ENCODE data around the gene HSPBAP1. TPM values are rescaled to one million over a fixed set of nuclear protein-coding genes. Genes with fewer than 3 reads are reported as not detected.
A peak's percentile ranks its signal among the peaks of the same experiment; 100 is the strongest.

Gene HSPBAP1
- total RNA-seq, 4 donors from 2014 or later: 1.2 to 22.8 (median 10.3) TPM

DNA sequence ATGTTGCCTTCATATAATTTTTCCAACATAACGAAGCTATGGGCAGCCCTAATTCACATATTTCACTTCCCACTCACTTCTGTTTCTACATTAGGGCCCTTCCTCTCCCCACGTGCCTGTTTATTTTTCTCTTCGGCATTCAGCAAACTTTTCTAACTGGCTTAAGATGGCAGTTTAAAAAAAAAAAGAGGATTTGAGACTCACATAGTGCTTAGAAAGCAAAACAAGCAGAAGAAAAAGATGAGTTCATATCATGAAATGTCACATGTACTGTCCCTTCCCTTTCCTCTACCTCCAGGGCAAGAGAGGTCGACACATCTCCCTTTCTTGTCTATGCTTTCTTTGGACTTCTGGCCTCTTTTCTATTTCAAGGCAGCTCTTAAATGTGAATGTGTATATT is 31.8 kb upstream of the HSPBAP1 start:
- no peak for DNase-seq
- in situ Hi-C loops (cut with MboI; ENCODE audit: low pct_ligation_motif_present in 1 of 4, low pct_unique_long_range_greater_than_20kb in 1 of 4, low sequenced_read_pairs in 3 of 4): no loop called here
- Histone ChIP-seq H3K4me3 (no peak overlapping the region), H3K27me3 (no peaks in the 10 kb centered on the region), H3K9me3 (no peaks in the 10 kb centered on the region), H3K4me1 (no peaks in the 10 kb centered on the region), H3K27ac (peak overlapping the region in 2 of 4 donors; percentile 20 to 36), H3K36me3 (no peaks in the 10 kb centered on the region)
- no peak for TF ChIP-seq POLR2A (IDR thresholded peaks at IDR 0.05)
- TF ChIP-seq EP300 (IDR thresholded peaks at IDR 0.05; ENCODE audit: low read depth): no peak
- TF ChIP-seq POLR2AphosphoS5 (IDR thresholded peaks at IDR 0.05): no peak
- TF ChIP-seq, protein P1, sequence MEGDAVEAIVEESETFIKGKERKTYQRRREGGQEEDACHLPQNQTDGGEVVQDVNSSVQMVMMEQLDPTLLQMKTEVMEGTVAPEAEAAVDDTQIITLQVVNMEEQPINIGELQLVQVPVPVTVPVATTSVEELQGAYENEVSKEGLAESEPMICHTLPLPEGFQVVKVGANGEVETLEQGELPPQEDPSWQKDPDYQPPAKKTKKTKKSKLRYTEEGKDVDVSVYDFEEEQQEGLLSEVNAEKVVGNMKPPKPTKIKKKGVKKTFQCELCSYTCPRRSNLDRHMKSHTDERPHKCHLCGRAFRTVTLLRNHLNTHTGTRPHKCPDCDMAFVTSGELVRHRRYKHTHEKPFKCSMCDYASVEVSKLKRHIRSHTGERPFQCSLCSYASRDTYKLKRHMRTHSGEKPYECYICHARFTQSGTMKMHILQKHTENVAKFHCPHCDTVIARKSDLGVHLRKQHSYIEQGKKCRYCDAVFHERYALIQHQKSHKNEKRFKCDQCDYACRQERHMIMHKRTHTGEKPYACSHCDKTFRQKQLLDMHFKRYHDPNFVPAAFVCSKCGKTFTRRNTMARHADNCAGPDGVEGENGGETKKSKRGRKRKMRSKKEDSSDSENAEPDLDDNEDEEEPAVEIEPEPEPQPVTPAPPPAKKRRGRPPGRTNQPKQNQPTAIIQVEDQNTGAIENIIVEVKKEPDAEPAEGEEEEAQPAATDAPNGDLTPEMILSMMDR (IDR thresholded peaks at IDR 0.05): no peak
- WGBS, 2 donors (ENCODE audit: low coverage in 1 of 2): 72 to 76% methylated on average over 4 of the region's 4 CpGs
- intact Hi-C loops (cut with DNase I; ENCODE audit: low total_unique reads): no loop called here

DNA sequence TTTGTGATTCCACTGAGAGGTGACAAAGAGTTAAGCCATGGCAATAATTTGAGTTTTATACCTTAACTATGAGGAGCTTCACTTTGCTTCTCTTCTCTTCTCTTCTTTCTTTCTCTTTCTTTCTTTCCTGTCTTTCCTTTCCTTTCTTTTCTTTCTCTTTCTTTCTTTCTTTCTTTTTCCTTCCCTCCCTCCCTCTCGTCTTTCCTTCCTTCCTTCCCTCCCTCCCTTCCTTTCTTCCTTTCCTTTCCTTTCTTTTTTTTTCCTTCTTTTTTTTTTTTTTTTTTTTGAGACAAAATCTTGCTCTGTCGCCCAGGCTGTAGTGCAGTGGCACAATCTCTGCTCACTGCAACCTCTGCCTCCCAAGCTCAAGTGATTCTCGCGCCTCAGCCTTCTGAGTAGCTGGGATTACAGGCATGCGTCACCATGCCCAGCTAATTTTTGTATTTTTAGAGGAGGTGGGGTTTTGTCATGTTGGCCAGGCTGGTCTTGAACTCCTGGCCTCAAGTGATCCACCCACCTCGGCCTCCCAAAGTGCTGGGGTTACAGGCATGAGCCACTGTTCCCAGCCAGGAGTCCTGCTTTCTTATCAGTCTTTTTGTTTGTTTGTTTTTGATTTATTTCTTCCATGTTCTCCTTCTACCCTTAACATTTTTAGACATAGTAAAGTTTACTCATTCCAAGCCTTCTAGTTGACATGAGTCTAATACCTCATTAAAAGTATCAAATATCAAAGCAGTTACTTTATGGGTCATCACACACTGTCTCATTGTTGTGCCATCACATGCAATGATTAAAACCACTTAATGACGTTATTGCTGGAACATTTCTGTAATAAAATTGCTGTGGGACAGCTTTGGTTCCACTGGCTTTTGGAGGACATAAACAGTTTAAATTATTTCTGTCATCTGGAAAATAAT is 31.1 kb upstream of the HSPBAP1 start:
- Histone ChIP-seq H3K4me1 (no peaks in the 10 kb centered on the region), H3K36me3 (no peaks in the 10 kb centered on the region), H3K4me3 (no peak overlapping the region), H3K27me3 (no peaks in the 10 kb centered on the region), H3K9me3 (no peaks in the 10 kb centered on the region), H3K27ac (peak overlapping the region in 2 of 4 donors; percentile 20 to 34)
- WGBS, 2 donors (ENCODE audit: low coverage in 1 of 2): 78 to 87% methylated on average over 3 to 7 of the region's 7 CpGs
- TF ChIP-seq POLR2A (IDR thresholded peaks at IDR 0.05) (no peak), EP300 (IDR thresholded peaks at IDR 0.05; ENCODE audit: low read depth) (no peak), POLR2AphosphoS5 (IDR thresholded peaks at IDR 0.05) (peak in 1 of 3 donors; percentile 24)
- TF ChIP-seq, protein P1 (IDR thresholded peaks at IDR 0.05): no peak
- intact Hi-C loops (cut with DNase I; ENCODE audit: low total_unique reads): no loop called here
- in situ Hi-C loops (cut with MboI; ENCODE audit: low pct_ligation_motif_present in 1 of 4, low pct_unique_long_range_greater_than_20kb in 1 of 4, low sequenced_read_pairs in 3 of 4): no loop called here
- DNase-seq: no peak

DNA sequence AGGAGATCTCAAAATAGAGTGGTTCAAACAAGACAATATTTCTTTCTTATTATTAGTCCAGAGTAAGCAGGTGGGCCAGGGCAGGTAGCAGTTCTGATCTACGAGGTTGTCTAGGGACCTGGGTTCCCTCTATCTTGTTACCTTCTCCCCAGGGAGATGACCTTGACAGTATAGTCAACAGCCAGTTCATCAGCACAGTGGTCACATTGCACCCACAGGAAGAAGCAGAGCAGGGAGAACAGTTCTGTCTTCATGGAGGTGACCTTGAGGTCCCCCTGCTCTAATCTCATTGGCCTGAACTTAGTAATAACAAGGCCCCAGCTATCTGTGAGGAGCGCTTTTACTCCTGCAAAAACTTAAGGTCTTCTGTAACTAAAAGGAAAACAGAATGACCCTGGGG is 23.0 kb upstream of the HSPBAP1 start:
- Histone ChIP-seq H3K36me3 (no peaks in the 10 kb centered on the region), H3K27ac (no peak overlapping the region), H3K9me3 (no peaks in the 10 kb centered on the region), H3K27me3 (no peaks in the 10 kb centered on the region), H3K4me1 (no peaks in the 10 kb centered on the region), H3K4me3 (no peak overlapping the region)
- DNase-seq: no peak
- 91% methylated on average over 2 of the region's 2 CpGs; no CpG with 5 or more reads in 1 of the 2 donors for WGBS, 2 donors (ENCODE audit: low coverage in 1 of 2)
- TF ChIP-seq POLR2A (IDR thresholded peaks at IDR 0.05): no peak
- no peak for TF ChIP-seq POLR2AphosphoS5 (IDR thresholded peaks at IDR 0.05)
- TF ChIP-seq, protein P1 (IDR thresholded peaks at IDR 0.05): no peak
- no peak for TF ChIP-seq EP300 (IDR thresholded peaks at IDR 0.05; ENCODE audit: low read depth)
- in situ Hi-C loops (cut with MboI; ENCODE audit: low pct_ligation_motif_present in 1 of 4, low pct_unique_long_range_greater_than_20kb in 1 of 4, low sequenced_read_pairs in 3 of 4): no loop called here
- intact Hi-C loops (cut with DNase I; ENCODE audit: low total_unique reads): no loop called here

DNA sequence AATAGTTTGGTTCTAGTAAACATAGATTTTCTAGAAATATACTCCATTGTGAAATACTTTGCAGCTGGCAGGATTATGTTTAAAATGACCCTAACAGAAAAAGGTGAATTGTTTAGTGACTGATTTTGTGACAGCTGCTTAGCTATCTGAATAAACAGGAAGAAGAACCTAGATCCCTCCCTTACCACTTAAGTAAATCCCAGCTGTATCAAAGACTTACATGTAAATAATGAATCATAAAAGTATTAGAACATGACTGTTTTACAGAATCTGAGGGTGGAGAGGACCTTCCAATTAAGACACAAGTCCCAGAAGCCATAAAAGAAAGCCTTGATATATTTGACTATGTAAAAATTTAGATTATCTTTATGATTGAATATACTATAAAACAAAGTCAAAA is 17.1 kb upstream of the HSPBAP1 start:
- intact Hi-C loops (cut with DNase I; ENCODE audit: low total_unique reads) (no loop called here), in situ Hi-C loops (cut with MboI; ENCODE audit: low pct_ligation_motif_present in 1 of 4, low pct_unique_long_range_greater_than_20kb in 1 of 4, low sequenced_read_pairs in 3 of 4) (no loop called here)
- TF ChIP-seq, protein P1 (IDR thresholded peaks at IDR 0.05): no peak
- TF ChIP-seq POLR2A (IDR thresholded peaks at IDR 0.05): no peak
- TF ChIP-seq POLR2AphosphoS5 (IDR thresholded peaks at IDR 0.05): no peak
- TF ChIP-seq EP300 (IDR thresholded peaks at IDR 0.05; ENCODE audit: low read depth): no peak

More for the DNA sequence above, 17.1 kb upstream of the HSPBAP1 start:
- no peaks in the 10 kb centered on the region for H3K27me3 ChIP-seq
- H3K9me3 ChIP-seq: no peaks in the 10 kb centered on the region
- no peak overlapping the region for H3K4me3 ChIP-seq
- H3K27ac ChIP-seq: no peak overlapping the region
- no peak for DNase-seq
- no peaks in the 10 kb centered on the region for H3K4me1 ChIP-seq
- no peaks in the 10 kb centered on the region for H3K36me3 ChIP-seq
